ENCODE data around the gene COL11A2.

The COL11A2 gene

DNA sequence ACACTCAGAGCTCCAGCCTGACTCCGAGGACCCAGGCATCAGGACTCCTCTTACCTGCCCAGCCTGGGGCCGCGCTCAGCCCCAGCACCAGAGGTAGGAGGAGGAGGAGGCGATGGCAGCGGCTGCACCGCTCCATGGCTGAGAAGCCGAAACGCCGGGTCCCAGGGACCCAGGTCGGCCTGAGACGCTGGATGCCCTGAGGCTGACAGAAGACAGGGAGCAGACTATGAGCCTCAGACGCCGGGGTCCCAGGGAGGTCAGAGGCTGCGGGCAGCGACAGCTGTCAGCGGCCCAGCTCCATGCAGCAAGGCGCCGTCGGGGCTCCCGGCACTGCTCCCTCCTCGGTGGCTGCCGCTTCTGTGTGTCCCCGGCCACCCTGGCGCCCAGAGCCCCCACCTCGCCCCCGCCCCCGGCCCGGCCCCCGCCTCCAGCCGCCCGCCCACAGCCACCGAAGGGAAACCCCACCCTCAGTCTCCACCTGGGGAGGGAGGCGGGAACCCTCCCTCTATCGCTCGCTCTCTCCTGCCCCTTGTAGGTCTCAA is at the start of gene COL11A2:
TSS of gene COL11A2 (minus strand) at position 363 of the 542 bp plus-strand sequence. CDS start at position 136, 227 bp downstream.
- TF ChIP-seq, protein P1, sequence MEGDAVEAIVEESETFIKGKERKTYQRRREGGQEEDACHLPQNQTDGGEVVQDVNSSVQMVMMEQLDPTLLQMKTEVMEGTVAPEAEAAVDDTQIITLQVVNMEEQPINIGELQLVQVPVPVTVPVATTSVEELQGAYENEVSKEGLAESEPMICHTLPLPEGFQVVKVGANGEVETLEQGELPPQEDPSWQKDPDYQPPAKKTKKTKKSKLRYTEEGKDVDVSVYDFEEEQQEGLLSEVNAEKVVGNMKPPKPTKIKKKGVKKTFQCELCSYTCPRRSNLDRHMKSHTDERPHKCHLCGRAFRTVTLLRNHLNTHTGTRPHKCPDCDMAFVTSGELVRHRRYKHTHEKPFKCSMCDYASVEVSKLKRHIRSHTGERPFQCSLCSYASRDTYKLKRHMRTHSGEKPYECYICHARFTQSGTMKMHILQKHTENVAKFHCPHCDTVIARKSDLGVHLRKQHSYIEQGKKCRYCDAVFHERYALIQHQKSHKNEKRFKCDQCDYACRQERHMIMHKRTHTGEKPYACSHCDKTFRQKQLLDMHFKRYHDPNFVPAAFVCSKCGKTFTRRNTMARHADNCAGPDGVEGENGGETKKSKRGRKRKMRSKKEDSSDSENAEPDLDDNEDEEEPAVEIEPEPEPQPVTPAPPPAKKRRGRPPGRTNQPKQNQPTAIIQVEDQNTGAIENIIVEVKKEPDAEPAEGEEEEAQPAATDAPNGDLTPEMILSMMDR (IDR thresholded peaks at IDR 0.05; ENCODE audit: borderline replicate concordance, extremely low read depth, low read length, poor library complexity, severe bottlenecking) = no peak
- no peak for TF ChIP-seq EZH2 (IDR thresholded peaks at IDR 0.05; ENCODE audit: borderline replicate concordance, low read depth, low read length, severe bottlenecking)
- H2AFZ ChIP-seq (ENCODE audit: low read depth, low read length) = no peak within 1 kb of the TSS
- H4K20me1 ChIP-seq (ENCODE audit: insufficient read depth, low read length) = peaks cover 24% of the 10 kb centered on the region; the same call in 1 of the 2 replicates
- 0 out of 2 replicates have a peak, but pooled peaks cover 2% of the 10 kb centered on the region for H3K79me2 ChIP-seq (ENCODE audit: insufficient read depth, low read length)
- no peaks in the 10 kb centered on the region for H3K27me3 ChIP-seq (ENCODE audit: insufficient read depth, low read length, poor library complexity)
- H3K4me1 ChIP-seq (ENCODE audit: insufficient read depth, low read length) = no peaks in the 10 kb centered on the region
- H3K9ac ChIP-seq (ENCODE audit: low read depth, low read length) = no peak within 1 kb of the TSS
- peaks cover 33% of the 10 kb centered on the region for H3K36me3 ChIP-seq (ENCODE audit: insufficient read depth, low read length)
- H3K4me2 ChIP-seq (ENCODE audit: insufficient read depth, low read length) = no peak within 1 kb of the TSS
- no peak within 1 kb of the TSS for H3K4me3 ChIP-seq (ENCODE audit: low read depth in 1 of 2, low read length in 2 of 2)
- no peak for DNase-seq
- H3K27ac ChIP-seq (ENCODE audit: low read length) = no peak within 1 kb of the TSS
- no peaks in the 10 kb centered on the region for H3K9me3 ChIP-seq (ENCODE audit: insufficient read depth, low read length, severe bottlenecking)
- peak; percentile 27; the same call in 1 of the 3 replicates for ATAC-seq (ENCODE audit: insufficient read depth, low read depth)

DNA sequence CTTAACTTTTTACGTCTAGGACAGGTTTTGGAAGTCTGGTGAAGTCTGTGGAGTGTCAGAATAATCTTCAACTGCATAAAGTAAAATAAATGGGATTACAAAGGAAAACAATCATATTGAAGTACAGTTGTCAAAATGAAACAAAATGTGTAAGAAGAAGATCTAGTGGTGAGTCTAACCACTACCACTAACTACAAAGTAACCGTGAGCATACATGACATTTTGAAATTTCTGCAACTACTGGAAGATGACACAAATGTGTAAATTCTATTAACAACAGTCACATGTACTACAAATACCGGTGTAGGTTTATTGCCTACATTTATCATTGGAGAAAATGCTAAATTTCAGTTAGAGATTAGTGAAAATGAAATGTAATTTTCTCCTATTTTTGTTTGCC is 49.7 kb upstream of the COL11A2 start:
- Histone ChIP-seq H3K4me1 (ENCODE audit: insufficient read depth, low read length) (no peaks in the 10 kb centered on the region), H3K4me2 (ENCODE audit: insufficient read depth, low read length) (no peak overlapping the region), H3K9ac (ENCODE audit: low read depth, low read length) (no peak overlapping the region), H3K27me3 (ENCODE audit: insufficient read depth, low read length, poor library complexity) (peaks cover 17% of the 10 kb centered on the region), H3K4me3 (ENCODE audit: low read depth in 1 of 2, low read length in 2 of 2) (no peak overlapping the region), H3K27ac (ENCODE audit: low read length) (no peak overlapping the region), H3K9me3 (ENCODE audit: insufficient read depth, low read length, severe bottlenecking) (no peaks in the 10 kb centered on the region), H3K79me2 (ENCODE audit: insufficient read depth, low read length) (no peaks in the 10 kb centered on the region), H4K20me1 (ENCODE audit: insufficient read depth, low read length) (no peaks in the 10 kb centered on the region), H2AFZ (ENCODE audit: low read depth, low read length) (no peak overlapping the region), H3K36me3 (ENCODE audit: insufficient read depth, low read length) (no peaks in the 10 kb centered on the region)
- no peak for TF ChIP-seq EZH2 (IDR thresholded peaks at IDR 0.05; ENCODE audit: borderline replicate concordance, low read depth, low read length, severe bottlenecking)
- TF ChIP-seq, protein P1 (IDR thresholded peaks at IDR 0.05; ENCODE audit: borderline replicate concordance, extremely low read depth, low read length, poor library complexity, severe bottlenecking) = no peak
- ATAC-seq (ENCODE audit: insufficient read depth, low read depth) (no peak), DNase-seq (no peak)

DNA sequence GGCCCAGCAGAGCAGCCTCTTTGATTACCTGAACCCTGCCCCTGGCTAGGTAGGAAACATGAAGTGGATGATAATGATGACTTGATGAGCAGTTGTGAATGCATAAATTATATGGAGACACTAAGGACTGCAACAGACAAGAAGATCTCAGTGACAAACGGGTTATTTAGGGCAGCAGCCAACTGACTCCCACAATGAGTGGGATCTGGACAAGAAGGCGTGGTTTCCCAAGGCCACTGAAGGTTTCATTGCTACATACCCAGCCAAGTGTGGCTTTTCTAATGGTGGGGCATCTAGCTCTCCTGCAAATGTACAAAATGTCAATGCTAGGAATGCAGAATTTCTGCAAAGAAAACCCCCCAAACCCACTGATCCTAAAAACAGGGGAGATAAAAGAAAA is 45.5 kb upstream of the COL11A2 start:
- Histone ChIP-seq H3K4me2 (ENCODE audit: insufficient read depth, low read length) (no peak overlapping the region), H3K4me1 (ENCODE audit: insufficient read depth, low read length) (no peaks in the 10 kb centered on the region), H3K36me3 (ENCODE audit: insufficient read depth, low read length) (no peaks in the 10 kb centered on the region), H3K4me3 (ENCODE audit: low read depth in 1 of 2, low read length in 2 of 2) (no peak overlapping the region), H3K9me3 (ENCODE audit: insufficient read depth, low read length, severe bottlenecking) (no peaks in the 10 kb centered on the region), H3K27me3 (ENCODE audit: insufficient read depth, low read length, poor library complexity) (peaks cover 29% of the 10 kb centered on the region), H3K9ac (ENCODE audit: low read depth, low read length) (no peak overlapping the region), H2AFZ (ENCODE audit: low read depth, low read length) (no peak overlapping the region), H3K79me2 (ENCODE audit: insufficient read depth, low read length) (no peaks in the 10 kb centered on the region), H4K20me1 (ENCODE audit: insufficient read depth, low read length) (no peaks in the 10 kb centered on the region), H3K27ac (ENCODE audit: low read length) (no peak overlapping the region)
- ATAC-seq (ENCODE audit: insufficient read depth, low read depth) (no peak), DNase-seq (no peak)
- TF ChIP-seq, protein P1 (IDR thresholded peaks at IDR 0.05; ENCODE audit: borderline replicate concordance, extremely low read depth, low read length, poor library complexity, severe bottlenecking) = no peak
- TF ChIP-seq EZH2 (IDR thresholded peaks at IDR 0.05; ENCODE audit: borderline replicate concordance, low read depth, low read length, severe bottlenecking) = no peak

Data from DND-41 (cell line).